Fibroblast of lung (primary cell): Measurements from ENCODE around the gene NUP210L. TPM values are rescaled to one million over a fixed set of nuclear protein-coding genes. Genes with fewer than 3 reads are reported as not detected.
A peak's percentile ranks its signal among the peaks of the same experiment; 100 is the strongest.
"Not testable (repeated sequence)": the region's sequence is repeated elsewhere in the genome, so short reads cannot be mapped to it uniquely, and the experiment has no call there.

Experiments
- DNase-seq, 2 donors: peaks; one replicate each; pipeline versions ENCODE4 v3.0.0 to v3.0.0-alpha.2; 2010; ENCODE audit warnings: low read depth in 2 of 2
- H2AFZ ChIP-seq: 2 replicates; pipeline ENCODE4 v1.5.1; 2012; ENCODE audit warnings: low read length, control low read depth, inconsistent platforms
- H3K27ac ChIP-seq: 2 replicates; pipeline ENCODE4 v1.5.1; 2011; ENCODE audit warnings: low read length, control low read depth; ENCODE audit not compliant: insufficient read depth
- H3K27me3 ChIP-seq: 2 replicates; pipeline ENCODE4 v1.5.1; 2011; ENCODE audit warnings: mild to moderate bottlenecking, low read length; ENCODE audit not compliant: control insufficient read depth, insufficient read depth
- H3K36me3 ChIP-seq: 2 replicates; pipeline ENCODE4 v1.5.1; 2011; ENCODE audit warnings: low read length; ENCODE audit not compliant: control insufficient read depth, insufficient read depth
- H3K4me1 ChIP-seq: 2 replicates; pipeline ENCODE4 v1.5.1; 2011; ENCODE audit warnings: low read length; ENCODE audit not compliant: control insufficient read depth, insufficient read depth; ENCODE audit errors: extremely low read depth
- H3K4me2 ChIP-seq: 2 replicates; pipeline ENCODE4 v1.5.1; 2011; ENCODE audit warnings: low read length, control low read depth; ENCODE audit not compliant: insufficient read depth; ENCODE audit errors: extremely low read depth
- H3K4me3 ChIP-seq, 4 experiments: fragments of 200-600 bp in 1 of 4; sonication (generic) in 1 of 4; replicated peaks in 1 of 4; 2 replicates each; pipeline ENCODE4 v1.5.1; 2011 to 2016; ENCODE audit warnings: low read length in 4 of 4, low read depth in 3 of 4, mild to moderate bottlenecking in 3 of 4, control low read depth in 2 of 4, inconsistent platforms in 1 of 4, mixed read lengths in 1 of 4; ENCODE audit not compliant: insufficient read depth in 1 of 4; ENCODE audit errors: control extremely low read depth in 1 of 4
- H3K79me2 ChIP-seq: 2 replicates; pipeline ENCODE4 v1.5.1; 2012; ENCODE audit warnings: mild to moderate bottlenecking, low read length, inconsistent platforms; ENCODE audit not compliant: control insufficient read depth, insufficient read depth
- H3K9ac ChIP-seq: 2 replicates; pipeline ENCODE4 v1.5.1; 2011; ENCODE audit warnings: mild to moderate bottlenecking, low read length, control low read depth; ENCODE audit not compliant: insufficient read depth
- H3K9me3 ChIP-seq: 2 replicates; pipeline ENCODE4 v1.5.1; 2012; ENCODE audit warnings: low read depth, low read length; ENCODE audit not compliant: control insufficient read depth, insufficient read depth
- H4K20me1 ChIP-seq: 2 replicates; pipeline ENCODE4 v1.5.1; 2011; ENCODE audit warnings: low read length; ENCODE audit not compliant: control insufficient read depth, insufficient read depth; ENCODE audit errors: extremely low read depth
- CTCF ChIP-seq, 2 donors: IDR thresholded peaks in 1 of 2; conservative IDR thresholded peaks in 1 of 2; 1 replicate in 1 of 2; 2 replicates in 1 of 2; pipeline ENCODE4 v1.5.1; 2011 to 2012; ENCODE audit warnings: low read length in 2 of 2, control low read depth in 1 of 2, inconsistent platforms in 1 of 2, low read depth in 1 of 2, mild to moderate bottlenecking in 1 of 2
- EZH2 ChIP-seq: IDR thresholded peaks from 2 replicates; pipeline ENCODE4 v1.5.1; 2012; ENCODE audit warnings: low read length, control low read depth, mild to moderate bottlenecking; ENCODE audit errors: missing control alignments
- polyA plus RNA-seq, 2 donors: library from polyadenylated mRNA; depleted of rRNA in 1 of 2; stranded (reverse) in 1 of 2; unstranded in 1 of 2; fragments of >200 nt; gene quantifications; 2 replicates each; pipeline ENCODE4 v1.2.1, GENCODE V29; 2011 to 2012; ENCODE audit warnings: missing spikeins in 1 of 2
- total RNA-seq: library from RNA; depleted of rRNA; stranded (reverse); fragments of >200 nt; gene quantifications from 2 replicates; pipeline ENCODE4 v1.2.1, GENCODE V29; 2014

Gene NUP210L
- total and polyA plus RNA-seq, 2 donors (not counting 1 experiment from before 2014, with no cell fraction given) = 0.08 to 0.17 TPM

- no peak for DNase-seq
- TF ChIP-seq EZH2 = no peak
- no peak for TF ChIP-seq CTCF (conservative IDR thresholded peaks at IDR 0.05 in 1 of 2, IDR thresholded peaks at IDR 0.05 in 1 of 2; ENCODE audit: low read depth in 1 of 2, low read length in 2 of 2)
These were observed 17.0 kb downstream of the NUP210L start for GRCh38 chr1:154137888-154138287.

GRCh38 chr1:154133256-154133655, 21.6 kb downstream of the NUP210L start:
- no peaks in the 10 kb centered on the region for H3K9me3 ChIP-seq
- no peaks in the 10 kb centered on the region for H3K79me2 ChIP-seq
- H4K20me1 ChIP-seq = no peaks in the 10 kb centered on the region
- no peak for TF ChIP-seq EZH2
- TF ChIP-seq CTCF (conservative IDR thresholded peaks at IDR 0.05 in 1 of 2, IDR thresholded peaks at IDR 0.05 in 1 of 2; ENCODE audit: low read depth in 1 of 2, low read length in 2 of 2) = no peak
- H3K36me3 ChIP-seq = no peaks in the 10 kb centered on the region
- H3K4me1 ChIP-seq = no peaks in the 10 kb centered on the region
- no peak overlapping the region for H3K4me2 ChIP-seq
- no peak overlapping the region for H3K27ac ChIP-seq
- DNase-seq = no peak
- H3K9ac ChIP-seq = no peak overlapping the region
- no peak overlapping the region for H2AFZ ChIP-seq
- no peaks in the 10 kb centered on the region for H3K27me3 ChIP-seq
- no peak overlapping the region for H3K4me3 ChIP-seq

More at GRCh38 chr1:154137888-154138287, 17.0 kb downstream of the NUP210L start:
- Histone ChIP-seq H3K9ac (no peak overlapping the region), H3K9me3 (no peaks in the 10 kb centered on the region), H4K20me1 (no peaks in the 10 kb centered on the region), H3K4me3 (no peak overlapping the region), H3K4me1 (no peaks in the 10 kb centered on the region), H3K27me3 (no peaks in the 10 kb centered on the region), H3K27ac (no peak overlapping the region), H2AFZ (no peak overlapping the region), H3K4me2 (no peak overlapping the region), H3K36me3 (no peaks in the 10 kb centered on the region), H3K79me2 (no peaks in the 10 kb centered on the region)

GRCh38 chr1:154129391-154129970, 25.4 kb downstream of the NUP210L start:
- H3K36me3 ChIP-seq = no peaks in the 10 kb centered on the region
- no peaks in the 10 kb centered on the region for H3K9me3 ChIP-seq
- H2AFZ ChIP-seq = no peak overlapping the region
- H3K27ac ChIP-seq = no peak overlapping the region
- H3K4me1 ChIP-seq = no peaks in the 10 kb centered on the region
- H3K4me3 ChIP-seq = no peak overlapping the region
- TF ChIP-seq CTCF (conservative IDR thresholded peaks at IDR 0.05 in 1 of 2, IDR thresholded peaks at IDR 0.05 in 1 of 2; ENCODE audit: low read depth in 1 of 2, low read length in 2 of 2) (no peak), EZH2 (no peak)
- peak overlapping the region; percentile 23 for H3K4me2 ChIP-seq
- H4K20me1 ChIP-seq = no peaks in the 10 kb centered on the region
- peak; percentile 22 to 29 for DNase-seq
- H3K9ac ChIP-seq = no peak overlapping the region
- H3K27me3 ChIP-seq = no peaks in the 10 kb centered on the region
- H3K79me2 ChIP-seq = no peaks in the 10 kb centered on the region

GRCh38 chr1:154123205-154123604, 31.7 kb downstream of the NUP210L start:
- H3K9me3 ChIP-seq, H4K20me1 ChIP-seq, H3K9ac ChIP-seq, H3K4me2 ChIP-seq, H3K4me3 ChIP-seq, H3K4me1 ChIP-seq, H3K27me3 ChIP-seq, DNase-seq, H2AFZ ChIP-seq, H3K27ac ChIP-seq, H3K36me3 ChIP-seq, H3K79me2 ChIP-seq: not testable (repeated sequence)
